WTC11 (cell line): ENCODE data around the gene ZNF333. TPM values are rescaled to one million over a fixed set of nuclear protein-coding genes. Genes with fewer than 3 reads are reported as not detected.

Experiments
- ATAC-seq: fragments of 200-7000 bp; cut with Tn5 transposase; 2 replicates; pipeline ENCODE4 v1.10.0; 2021; ENCODE audit warnings: mild to moderate bottlenecking, moderate library complexity
- CTCF ChIA-PET: fragments of 300-600 bp; sonication (Branson Sonifier 250); formaldehyde crosslinking; loops from one replicate; lab custom pipeline; 2021; ENCODE audit warnings: antibody characterized with exemption; lab: Charles Lee
- POLR2A ChIA-PET: fragments of 350-600 bp; sonication (Branson Sonifier 250); formaldehyde crosslinking; loops from one replicate; lab custom pipeline; 2021; ENCODE audit warnings: antibody characterized with exemption; lab: Charles Lee
- DNase-seq: peaks from one replicate; pipeline ENCODE4 v3.0.0; 2021; ENCODE audit warnings: low spot score
- H3K27ac Mint-ChIP-seq: 2 replicates; pipeline ENCODE4 v1.8.0; 2021; ENCODE audit warnings: mixed read lengths
- H3K27me3 Mint-ChIP-seq: 2 replicates; pipeline ENCODE4 v1.8.0; 2021; ENCODE audit warnings: low read depth, mild to moderate bottlenecking, moderate library complexity, mixed read lengths
- H3K36me3 Mint-ChIP-seq: 2 replicates; pipeline ENCODE4 v1.8.0; 2021; ENCODE audit warnings: mixed read lengths
- H3K4me1 Mint-ChIP-seq: 2 replicates; pipeline ENCODE4 v1.8.0; 2022; ENCODE audit warnings: mixed read lengths
- H3K4me3 Mint-ChIP-seq: 2 replicates; pipeline ENCODE4 v1.8.0; 2021; ENCODE audit warnings: mild to moderate bottlenecking, moderate library complexity, mixed read lengths
- H3K9me3 Mint-ChIP-seq: 2 replicates; pipeline ENCODE4 v1.8.0; 2021; ENCODE audit warnings: mixed read lengths
- ATF1 ChIP-seq: sonication (generic); formaldehyde crosslinking; IDR thresholded peaks from 2 replicates; pipeline ENCODE4 v1.8.1; 2023; ENCODE audit warnings: mild to moderate bottlenecking, moderate library complexity, missing genetic modification reagents
- FOXJ3 ChIP-seq: sonication (generic); formaldehyde crosslinking; IDR thresholded peaks from 2 replicates; pipeline ENCODE4 v1.9.0; 2021; ENCODE audit warnings: missing genetic modification reagents, mild to moderate bottlenecking, borderline replicate concordance
- NR1H2 ChIP-seq: sonication (generic); formaldehyde crosslinking; IDR thresholded peaks from 2 replicates; pipeline ENCODE4 v1.9.0; 2021; ENCODE audit warnings: mild to moderate bottlenecking, moderate library complexity, missing genetic modification reagents
- RELA ChIP-seq: sonication (generic); formaldehyde crosslinking; IDR thresholded peaks from 2 replicates; pipeline ENCODE4 v1.8.1; 2022; ENCODE audit warnings: missing genetic modification reagents, mild to moderate bottlenecking, borderline replicate concordance
- ZNF138 ChIP-seq: sonication (generic); formaldehyde crosslinking; conservative IDR thresholded peaks from 2 replicates; pipeline ENCODE4 v1.8.1; 2022; ENCODE audit warnings: mild to moderate bottlenecking, moderate library complexity, missing genetic modification reagents
- ZNF396 ChIP-seq: fragments of 250-450 bp; sonication (Bioruptor Pico); IDR thresholded peaks from 2 replicates; pipeline ENCODE4 v1.8.0; 2021; ENCODE audit warnings: mild to moderate bottlenecking, moderate library complexity, borderline replicate concordance
- total RNA-seq: library from RNA; stranded (reverse); gene quantifications from 3 replicates; pipeline ENCODE4 v1.2.3, GENCODE V29; 2021
- TF ChIP-seq, protein P1 (sequence below): sonication (generic); formaldehyde crosslinking; IDR thresholded peaks from 2 replicates; pipeline ENCODE4 v1.8.0; 2023; ENCODE audit warnings: missing genetic modification reagents
- TF ChIP-seq, protein P2 (sequence below): sonication (generic); formaldehyde crosslinking; IDR thresholded peaks from 2 replicates; pipeline ENCODE4 v1.8.1; 2023; ENCODE audit warnings: mild to moderate bottlenecking, moderate library complexity, missing genetic modification reagents
- TF ChIP-seq, protein P3 (sequence below): sonication (generic); formaldehyde crosslinking; IDR thresholded peaks from 2 replicates; pipeline ENCODE4 v1.8.1; 2023; ENCODE audit warnings: mild to moderate bottlenecking, missing genetic modification reagents
- TF ChIP-seq, protein P4 (sequence below): sonication (generic); formaldehyde crosslinking; IDR thresholded peaks from 2 replicates; pipeline ENCODE4 v1.8.0; 2023; ENCODE audit warnings: missing genetic modification reagents, mild to moderate bottlenecking, borderline replicate concordance
- TF ChIP-seq, protein P5 (sequence below): sonication (generic); formaldehyde crosslinking; IDR thresholded peaks from 2 replicates; pipeline ENCODE4 v1.8.0; 2023; ENCODE audit warnings: mild to moderate bottlenecking, missing genetic modification reagents
- TF ChIP-seq, protein P6 (sequence below): sonication (generic); formaldehyde crosslinking; IDR thresholded peaks from 2 replicates; pipeline ENCODE4 v1.8.1; 2023; ENCODE audit warnings: mild to moderate bottlenecking, missing genetic modification reagents, moderate library complexity
- TF ChIP-seq, protein P7 (sequence below): sonication (generic); formaldehyde crosslinking; IDR thresholded peaks from 2 replicates; pipeline ENCODE4 v1.8.0; 2022; ENCODE audit warnings: mild to moderate bottlenecking, missing genetic modification reagents
- TF ChIP-seq, protein P8 (sequence below): sonication (generic); formaldehyde crosslinking; IDR thresholded peaks from 2 replicates; pipeline ENCODE4 v1.8.1; 2022; ENCODE audit warnings: mild to moderate bottlenecking, moderate library complexity, missing genetic modification reagents

ZNF333 gene
- total RNA-seq, 1 experiment from 2014 or later: 16.2 TPM

DNA sequence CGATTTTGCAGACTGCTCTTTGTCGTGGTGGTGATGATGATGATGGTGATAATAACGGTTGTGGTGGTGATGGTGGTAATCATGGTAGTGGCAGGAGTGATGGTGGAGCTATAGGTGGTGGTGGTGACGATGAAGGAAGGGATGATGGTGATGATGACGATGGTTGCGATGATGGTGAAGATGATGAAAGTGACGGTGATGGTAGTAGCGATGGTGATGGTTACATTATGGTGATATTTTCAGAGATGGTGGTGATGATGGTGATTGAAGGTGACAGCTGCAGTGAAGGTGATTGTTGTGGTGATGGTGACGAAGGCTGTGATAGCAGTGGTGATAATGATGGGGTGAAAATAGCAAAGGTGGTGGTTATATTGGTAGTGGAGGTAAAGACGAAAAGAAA lies 13.1 kb upstream of the ZNF333 start:
- ChIA-PET CTCF (interaction anchor here (1.1 to 1.3 kb wide), 2 partner anchors 102 to 125 kb away, joined by 3 to 5 read pairs; no protein-coding TSS in a partner anchor), POLR2A (no interaction called here)
- TF ChIP-seq ZNF396 (CRISPR knock-in tag): no peak
- no peak for TF ChIP-seq NR1H2
- Mint-ChIP-seq H3K36me3 (no peaks in the 10 kb centered on the region), H3K27me3 (peaks cover 14% of the 10 kb centered on the region), H3K4me1 (no peaks in the 10 kb centered on the region), H3K27ac (no peak overlapping the region), H3K4me3 (no peak overlapping the region), H3K9me3 (no peaks in the 10 kb centered on the region)
- DNase-seq (no peak), ATAC-seq (no peak)

DNA sequence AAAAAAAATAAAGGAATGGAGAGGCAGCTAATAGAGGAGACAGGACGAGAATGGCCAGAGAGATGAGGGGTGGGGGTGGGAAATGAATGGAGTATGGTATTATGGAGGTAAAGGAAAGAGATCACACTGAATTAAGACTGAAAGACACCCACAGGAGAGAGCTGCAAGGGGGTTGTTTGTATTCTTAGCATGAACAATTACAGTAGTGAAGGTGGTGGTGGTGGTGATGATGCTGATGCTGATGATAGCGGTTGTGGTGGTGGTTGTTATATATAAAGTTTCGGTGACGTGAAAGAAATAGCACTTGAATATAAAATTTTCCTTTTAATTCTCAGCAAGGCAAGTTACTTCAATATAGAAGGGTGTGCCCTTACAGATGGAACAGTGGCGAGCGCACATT lies 12.4 kb upstream of the ZNF333 start:
- TF ChIP-seq, protein P1, sequence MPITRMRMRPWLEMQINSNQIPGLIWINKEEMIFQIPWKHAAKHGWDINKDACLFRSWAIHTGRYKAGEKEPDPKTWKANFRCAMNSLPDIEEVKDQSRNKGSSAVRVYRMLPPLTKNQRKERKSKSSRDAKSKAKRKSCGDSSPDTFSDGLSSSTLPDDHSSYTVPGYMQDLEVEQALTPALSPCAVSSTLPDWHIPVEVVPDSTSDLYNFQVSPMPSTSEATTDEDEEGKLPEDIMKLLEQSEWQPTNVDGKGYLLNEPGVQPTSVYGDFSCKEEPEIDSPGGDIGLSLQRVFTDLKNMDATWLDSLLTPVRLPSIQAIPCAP (CRISPR knock-in tag): no peak
- no peak for TF ChIP-seq ZNF138 (CRISPR knock-in tag)
- TF ChIP-seq, protein P2, sequence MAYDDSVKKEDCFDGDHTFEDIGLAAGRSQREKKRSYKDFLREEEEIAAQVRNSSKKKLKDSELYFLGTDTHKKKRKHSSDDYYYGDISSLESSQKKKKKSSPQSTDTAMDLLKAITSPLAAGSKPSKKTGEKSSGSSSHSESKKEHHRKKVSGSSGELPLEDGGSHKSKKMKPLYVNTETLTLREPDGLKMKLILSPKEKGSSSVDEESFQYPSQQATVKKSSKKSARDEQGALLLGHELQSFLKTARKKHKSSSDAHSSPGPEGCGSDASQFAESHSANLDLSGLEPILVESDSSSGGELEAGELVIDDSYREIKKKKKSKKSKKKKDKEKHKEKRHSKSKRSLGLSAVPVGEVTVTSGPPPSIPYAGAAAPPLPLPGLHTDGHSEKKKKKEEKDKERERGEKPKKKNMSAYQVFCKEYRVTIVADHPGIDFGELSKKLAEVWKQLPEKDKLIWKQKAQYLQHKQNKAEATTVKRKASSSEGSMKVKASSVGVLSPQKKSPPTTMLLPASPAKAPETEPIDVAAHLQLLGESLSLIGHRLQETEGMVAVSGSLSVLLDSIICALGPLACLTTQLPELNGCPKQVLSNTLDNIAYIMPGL (CRISPR knock-in tag): no peak
- no peak for TF ChIP-seq RELA (CRISPR knock-in tag)
- TF ChIP-seq, protein P3, sequence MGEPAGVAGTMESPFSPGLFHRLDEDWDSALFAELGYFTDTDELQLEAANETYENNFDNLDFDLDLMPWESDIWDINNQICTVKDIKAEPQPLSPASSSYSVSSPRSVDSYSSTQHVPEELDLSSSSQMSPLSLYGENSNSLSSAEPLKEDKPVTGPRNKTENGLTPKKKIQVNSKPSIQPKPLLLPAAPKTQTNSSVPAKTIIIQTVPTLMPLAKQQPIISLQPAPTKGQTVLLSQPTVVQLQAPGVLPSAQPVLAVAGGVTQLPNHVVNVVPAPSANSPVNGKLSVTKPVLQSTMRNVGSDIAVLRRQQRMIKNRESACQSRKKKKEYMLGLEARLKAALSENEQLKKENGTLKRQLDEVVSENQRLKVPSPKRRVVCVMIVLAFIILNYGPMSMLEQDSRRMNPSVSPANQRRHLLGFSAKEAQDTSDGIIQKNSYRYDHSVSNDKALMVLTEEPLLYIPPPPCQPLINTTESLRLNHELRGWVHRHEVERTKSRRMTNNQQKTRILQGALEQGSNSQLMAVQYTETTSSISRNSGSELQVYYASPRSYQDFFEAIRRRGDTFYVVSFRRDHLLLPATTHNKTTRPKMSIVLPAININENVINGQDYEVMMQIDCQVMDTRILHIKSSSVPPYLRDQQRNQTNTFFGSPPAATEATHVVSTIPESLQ (CRISPR knock-in tag): no peak
- TF ChIP-seq, protein P4, sequence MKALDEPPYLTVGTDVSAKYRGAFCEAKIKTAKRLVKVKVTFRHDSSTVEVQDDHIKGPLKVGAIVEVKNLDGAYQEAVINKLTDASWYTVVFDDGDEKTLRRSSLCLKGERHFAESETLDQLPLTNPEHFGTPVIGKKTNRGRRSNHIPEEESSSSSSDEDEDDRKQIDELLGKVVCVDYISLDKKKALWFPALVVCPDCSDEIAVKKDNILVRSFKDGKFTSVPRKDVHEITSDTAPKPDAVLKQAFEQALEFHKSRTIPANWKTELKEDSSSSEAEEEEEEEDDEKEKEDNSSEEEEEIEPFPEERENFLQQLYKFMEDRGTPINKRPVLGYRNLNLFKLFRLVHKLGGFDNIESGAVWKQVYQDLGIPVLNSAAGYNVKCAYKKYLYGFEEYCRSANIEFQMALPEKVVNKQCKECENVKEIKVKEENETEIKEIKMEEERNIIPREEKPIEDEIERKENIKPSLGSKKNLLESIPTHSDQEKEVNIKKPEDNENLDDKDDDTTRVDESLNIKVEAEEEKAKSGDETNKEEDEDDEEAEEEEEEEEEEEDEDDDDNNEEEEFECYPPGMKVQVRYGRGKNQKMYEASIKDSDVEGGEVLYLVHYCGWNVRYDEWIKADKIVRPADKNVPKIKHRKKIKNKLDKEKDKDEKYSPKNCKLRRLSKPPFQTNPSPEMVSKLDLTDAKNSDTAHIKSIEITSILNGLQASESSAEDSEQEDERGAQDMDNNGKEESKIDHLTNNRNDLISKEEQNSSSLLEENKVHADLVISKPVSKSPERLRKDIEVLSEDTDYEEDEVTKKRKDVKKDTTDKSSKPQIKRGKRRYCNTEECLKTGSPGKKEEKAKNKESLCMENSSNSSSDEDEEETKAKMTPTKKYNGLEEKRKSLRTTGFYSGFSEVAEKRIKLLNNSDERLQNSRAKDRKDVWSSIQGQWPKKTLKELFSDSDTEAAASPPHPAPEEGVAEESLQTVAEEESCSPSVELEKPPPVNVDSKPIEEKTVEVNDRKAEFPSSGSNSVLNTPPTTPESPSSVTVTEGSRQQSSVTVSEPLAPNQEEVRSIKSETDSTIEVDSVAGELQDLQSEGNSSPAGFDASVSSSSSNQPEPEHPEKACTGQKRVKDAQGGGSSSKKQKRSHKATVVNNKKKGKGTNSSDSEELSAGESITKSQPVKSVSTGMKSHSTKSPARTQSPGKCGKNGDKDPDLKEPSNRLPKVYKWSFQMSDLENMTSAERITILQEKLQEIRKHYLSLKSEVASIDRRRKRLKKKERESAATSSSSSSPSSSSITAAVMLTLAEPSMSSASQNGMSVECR (CRISPR knock-in tag): no peak
- TF ChIP-seq, protein P5, sequence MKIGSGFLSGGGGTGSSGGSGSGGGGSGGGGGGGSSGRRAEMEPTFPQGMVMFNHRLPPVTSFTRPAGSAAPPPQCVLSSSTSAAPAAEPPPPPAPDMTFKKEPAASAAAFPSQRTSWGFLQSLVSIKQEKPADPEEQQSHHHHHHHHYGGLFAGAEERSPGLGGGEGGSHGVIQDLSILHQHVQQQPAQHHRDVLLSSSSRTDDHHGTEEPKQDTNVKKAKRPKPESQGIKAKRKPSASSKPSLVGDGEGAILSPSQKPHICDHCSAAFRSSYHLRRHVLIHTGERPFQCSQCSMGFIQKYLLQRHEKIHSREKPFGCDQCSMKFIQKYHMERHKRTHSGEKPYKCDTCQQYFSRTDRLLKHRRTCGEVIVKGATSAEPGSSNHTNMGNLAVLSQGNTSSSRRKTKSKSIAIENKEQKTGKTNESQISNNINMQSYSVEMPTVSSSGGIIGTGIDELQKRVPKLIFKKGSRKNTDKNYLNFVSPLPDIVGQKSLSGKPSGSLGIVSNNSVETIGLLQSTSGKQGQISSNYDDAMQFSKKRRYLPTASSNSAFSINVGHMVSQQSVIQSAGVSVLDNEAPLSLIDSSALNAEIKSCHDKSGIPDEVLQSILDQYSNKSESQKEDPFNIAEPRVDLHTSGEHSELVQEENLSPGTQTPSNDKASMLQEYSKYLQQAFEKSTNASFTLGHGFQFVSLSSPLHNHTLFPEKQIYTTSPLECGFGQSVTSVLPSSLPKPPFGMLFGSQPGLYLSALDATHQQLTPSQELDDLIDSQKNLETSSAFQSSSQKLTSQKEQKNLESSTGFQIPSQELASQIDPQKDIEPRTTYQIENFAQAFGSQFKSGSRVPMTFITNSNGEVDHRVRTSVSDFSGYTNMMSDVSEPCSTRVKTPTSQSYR (CRISPR knock-in tag): no peak
- no peak for TF ChIP-seq ZNF396 (CRISPR knock-in tag)
- TF ChIP-seq ATF1 (CRISPR knock-in tag): no peak
- TF ChIP-seq, protein P6, sequence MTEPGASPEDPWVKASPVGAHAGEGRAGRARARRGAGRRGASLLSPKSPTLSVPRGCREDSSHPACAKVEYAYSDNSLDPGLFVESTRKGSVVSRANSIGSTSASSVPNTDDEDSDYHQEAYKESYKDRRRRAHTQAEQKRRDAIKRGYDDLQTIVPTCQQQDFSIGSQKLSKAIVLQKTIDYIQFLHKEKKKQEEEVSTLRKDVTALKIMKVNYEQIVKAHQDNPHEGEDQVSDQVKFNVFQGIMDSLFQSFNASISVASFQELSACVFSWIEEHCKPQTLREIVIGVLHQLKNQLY (CRISPR knock-in tag): no peak
- TF ChIP-seq, protein P7, sequence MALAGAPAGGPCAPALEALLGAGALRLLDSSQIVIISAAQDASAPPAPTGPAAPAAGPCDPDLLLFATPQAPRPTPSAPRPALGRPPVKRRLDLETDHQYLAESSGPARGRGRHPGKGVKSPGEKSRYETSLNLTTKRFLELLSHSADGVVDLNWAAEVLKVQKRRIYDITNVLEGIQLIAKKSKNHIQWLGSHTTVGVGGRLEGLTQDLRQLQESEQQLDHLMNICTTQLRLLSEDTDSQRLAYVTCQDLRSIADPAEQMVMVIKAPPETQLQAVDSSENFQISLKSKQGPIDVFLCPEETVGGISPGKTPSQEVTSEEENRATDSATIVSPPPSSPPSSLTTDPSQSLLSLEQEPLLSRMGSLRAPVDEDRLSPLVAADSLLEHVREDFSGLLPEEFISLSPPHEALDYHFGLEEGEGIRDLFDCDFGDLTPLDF: no peak
- no peak for TF ChIP-seq FOXJ3 (CRISPR knock-in tag)
- TF ChIP-seq, protein P8, sequence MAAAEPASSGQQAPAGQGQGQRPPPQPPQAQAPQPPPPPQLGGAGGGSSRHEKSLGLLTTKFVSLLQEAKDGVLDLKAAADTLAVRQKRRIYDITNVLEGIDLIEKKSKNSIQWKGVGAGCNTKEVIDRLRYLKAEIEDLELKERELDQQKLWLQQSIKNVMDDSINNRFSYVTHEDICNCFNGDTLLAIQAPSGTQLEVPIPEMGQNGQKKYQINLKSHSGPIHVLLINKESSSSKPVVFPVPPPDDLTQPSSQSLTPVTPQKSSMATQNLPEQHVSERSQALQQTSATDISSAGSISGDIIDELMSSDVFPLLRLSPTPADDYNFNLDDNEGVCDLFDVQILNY (CRISPR knock-in tag): no peak
- ATAC-seq (no peak), DNase-seq (no peak)
- peaks cover 20% of the 10 kb centered on the region for H3K27me3 Mint-ChIP-seq
- no peak overlapping the region for H3K4me3 Mint-ChIP-seq
- H3K9me3 Mint-ChIP-seq: no peaks in the 10 kb centered on the region
- H3K4me1 Mint-ChIP-seq: no peaks in the 10 kb centered on the region
- ChIA-PET CTCF (no interaction called here), POLR2A (no interaction called here)
- no peaks in the 10 kb centered on the region for H3K36me3 Mint-ChIP-seq
- no peak overlapping the region for H3K27ac Mint-ChIP-seq
